BLaER1 (cell line): ENCODE data around the gene SUPT20HL1.
"Not testable (repeated sequence)": the region's sequence is repeated elsewhere in the genome, so short reads cannot be mapped to it uniquely, and the experiment has no call there.

Source experiments
- H3K27ac ChIP-seq: shearing (Covaris generic); formaldehyde crosslinking; 2 replicates; pipeline ENCODE4 v1.8.1; 2022
- H3K27me3 ChIP-seq: shearing (Covaris generic); formaldehyde crosslinking; 2 replicates; pipeline ENCODE4 v1.8.1; 2022
- H3K36me3 ChIP-seq: shearing (Covaris generic); formaldehyde crosslinking; 2 replicates; pipeline ENCODE4 v1.8.1; 2022
- H3K4me1 ChIP-seq: shearing (Covaris generic); formaldehyde crosslinking; 2 replicates; pipeline ENCODE4 v1.8.1; 2022
- H3K4me2 ChIP-seq: shearing (Covaris generic); formaldehyde crosslinking; 2 replicates; pipeline ENCODE4 v1.8.1; 2022
- H3K4me3 ChIP-seq: shearing (Covaris generic); formaldehyde crosslinking; 2 replicates; pipeline ENCODE4 v1.8.1; 2022
- H3K9ac ChIP-seq: shearing (Covaris generic); formaldehyde crosslinking; 2 replicates; pipeline ENCODE4 v1.8.1; 2022
- H3K9me3 ChIP-seq: shearing (Covaris generic); formaldehyde crosslinking; 2 replicates; pipeline ENCODE4 v1.8.1; 2022
- H4K20me1 ChIP-seq: shearing (Covaris generic); formaldehyde crosslinking; 2 replicates; pipeline ENCODE4 v1.8.1; 2022
- Cebpa-rat ChIP-seq: shearing (Covaris generic); IDR thresholded peaks from 2 replicates; pipeline ENCODE4 v1.8.1; 2022

SUPT20HL1 gene

DNA sequence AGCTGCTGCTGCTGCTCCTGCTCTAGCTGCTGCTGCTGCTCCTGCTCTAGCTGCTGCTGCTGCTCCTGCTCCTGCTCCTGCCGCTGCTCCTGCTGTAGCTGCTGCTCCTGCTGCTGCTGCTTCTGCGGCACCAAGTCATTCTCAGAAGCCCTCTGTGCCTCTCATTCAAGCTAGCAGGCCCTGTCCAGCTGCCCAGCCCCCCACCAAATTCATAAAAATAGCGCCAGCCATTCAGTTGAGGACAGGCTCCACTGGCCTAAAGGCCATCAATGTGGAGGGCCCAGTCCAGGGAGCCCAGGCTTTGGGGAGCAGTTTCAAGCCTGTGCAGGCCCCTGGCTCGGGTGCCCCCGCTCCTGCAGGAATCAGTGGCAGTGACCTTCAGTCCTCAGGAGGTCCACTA, 3.9 kb downstream of the SUPT20HL1 start:
- Histone ChIP-seq H3K4me3 (no peak overlapping the region), H3K27me3 (no peaks in the 10 kb centered on the region), H3K9ac (no peak overlapping the region), H3K9me3 (no peaks in the 10 kb centered on the region), H3K4me1 (no peaks in the 10 kb centered on the region), H3K36me3 (no peaks in the 10 kb centered on the region), H4K20me1 (no peaks in the 10 kb centered on the region), H3K4me2 (no peak overlapping the region), H3K27ac (no peak overlapping the region)
- TF ChIP-seq Cebpa-rat: no peak

DNA sequence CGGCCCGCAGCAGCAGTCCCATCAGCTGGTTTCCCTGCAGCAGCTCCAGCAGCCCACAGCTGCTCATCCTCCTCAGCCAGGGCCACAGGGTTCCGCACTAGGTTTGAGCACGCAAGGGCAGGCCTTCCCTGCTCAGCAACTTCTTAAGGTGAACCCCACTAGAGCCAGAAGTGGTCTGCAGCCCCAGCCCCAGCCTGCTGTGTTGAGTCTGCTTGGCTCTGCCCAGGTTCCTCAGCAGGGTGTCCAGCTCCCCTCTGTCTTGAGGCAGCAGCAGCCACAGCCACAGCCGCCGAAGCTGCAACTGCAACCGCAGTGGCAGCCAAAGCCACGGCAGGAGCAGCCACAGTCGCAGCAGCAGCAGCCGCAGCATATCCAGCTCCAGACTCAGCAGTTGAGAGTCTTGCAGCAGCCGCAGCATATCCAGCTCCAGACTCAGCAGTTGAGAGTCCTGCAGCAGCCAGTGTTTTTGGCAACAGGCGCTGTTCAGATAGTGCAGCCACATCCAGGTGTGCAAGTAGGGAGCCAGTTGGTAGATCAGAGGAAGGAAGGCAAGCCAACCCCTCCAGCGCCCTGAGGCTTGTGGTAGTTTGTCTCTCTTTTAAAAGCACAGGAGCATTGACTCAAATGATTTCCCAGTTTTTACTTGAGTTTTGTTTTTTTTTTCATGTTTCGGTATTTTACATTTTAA, 4.6 kb downstream of the SUPT20HL1 start:
- H3K36me3 ChIP-seq: no peaks in the 10 kb centered on the region
- no peaks in the 10 kb centered on the region for H3K9me3 ChIP-seq

DNA sequence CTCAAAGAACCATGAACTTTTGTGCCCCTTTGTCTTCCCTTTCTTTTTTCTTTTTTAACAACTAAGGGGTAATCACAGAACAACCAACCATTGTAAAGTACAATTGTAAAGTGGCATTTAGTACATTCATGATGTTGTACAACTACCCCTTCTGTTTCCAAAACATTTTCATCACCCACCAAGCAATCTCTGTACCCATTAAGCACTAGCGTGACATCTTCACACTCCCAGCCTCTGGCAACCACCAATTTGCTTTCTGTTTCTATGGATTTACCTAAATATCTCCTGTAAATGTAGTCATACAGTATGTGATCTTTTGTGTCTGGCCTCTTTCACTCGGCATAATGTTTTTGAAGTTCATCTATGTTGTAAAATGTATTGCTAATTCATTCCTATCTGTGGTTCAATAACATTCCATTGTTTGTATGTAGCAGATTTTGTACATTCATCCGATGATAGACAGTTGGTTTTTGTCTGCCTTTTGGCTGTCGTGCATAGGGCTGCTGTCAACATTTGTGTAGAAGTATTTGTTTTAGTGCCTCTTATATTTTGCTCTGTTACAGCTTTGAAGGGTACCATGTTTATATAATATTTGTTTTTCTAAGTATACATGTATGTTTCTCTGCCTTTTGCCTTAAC, 6.4 kb downstream of the SUPT20HL1 start:
- not testable (repeated sequence) for H3K27me3 ChIP-seq, H3K4me2 ChIP-seq, H3K4me3 ChIP-seq, H4K20me1 ChIP-seq, H3K36me3 ChIP-seq, H3K9me3 ChIP-seq, H3K27ac ChIP-seq, H3K4me1 ChIP-seq, H3K9ac ChIP-seq

More for the DNA sequence above, 4.6 kb downstream of the SUPT20HL1 start:
- no peak for TF ChIP-seq Cebpa-rat
- Histone ChIP-seq H3K27ac (no peak overlapping the region), H3K4me3 (no peak overlapping the region), H3K27me3 (no peaks in the 10 kb centered on the region), H3K9ac (no peak overlapping the region), H3K4me1 (no peaks in the 10 kb centered on the region), H4K20me1 (no peaks in the 10 kb centered on the region), H3K4me2 (no peak overlapping the region)

DNA sequence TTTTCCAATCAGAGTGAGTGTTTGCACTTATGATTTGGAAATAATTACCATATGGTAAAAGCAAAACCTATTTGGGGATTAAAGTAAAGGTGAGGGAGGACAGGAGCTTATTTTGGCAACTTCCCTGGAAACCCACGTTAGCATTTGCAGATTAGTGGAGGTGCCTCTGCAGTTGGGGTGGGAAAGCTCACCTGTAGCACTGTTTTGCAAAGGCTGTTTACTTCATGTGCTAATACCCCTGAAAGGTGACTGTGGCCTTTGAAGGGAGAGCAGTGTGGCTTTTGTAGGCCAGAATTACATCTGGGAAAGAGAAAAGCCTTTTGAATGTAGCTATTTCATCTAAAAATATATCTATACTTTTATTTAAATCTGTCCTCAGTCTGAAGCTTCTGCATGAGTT, 9.4 kb downstream of the SUPT20HL1 start:
- Histone ChIP-seq H3K4me2 (no peak overlapping the region), H3K9me3 (no peaks in the 10 kb centered on the region), H3K4me3 (no peak overlapping the region), H3K4me1 (no peaks in the 10 kb centered on the region), H3K27ac (no peak overlapping the region), H3K9ac (no peak overlapping the region), H3K36me3 (no peaks in the 10 kb centered on the region), H3K27me3 (no peaks in the 10 kb centered on the region), H4K20me1 (no peaks in the 10 kb centered on the region)
- no peak for TF ChIP-seq Cebpa-rat

DNA sequence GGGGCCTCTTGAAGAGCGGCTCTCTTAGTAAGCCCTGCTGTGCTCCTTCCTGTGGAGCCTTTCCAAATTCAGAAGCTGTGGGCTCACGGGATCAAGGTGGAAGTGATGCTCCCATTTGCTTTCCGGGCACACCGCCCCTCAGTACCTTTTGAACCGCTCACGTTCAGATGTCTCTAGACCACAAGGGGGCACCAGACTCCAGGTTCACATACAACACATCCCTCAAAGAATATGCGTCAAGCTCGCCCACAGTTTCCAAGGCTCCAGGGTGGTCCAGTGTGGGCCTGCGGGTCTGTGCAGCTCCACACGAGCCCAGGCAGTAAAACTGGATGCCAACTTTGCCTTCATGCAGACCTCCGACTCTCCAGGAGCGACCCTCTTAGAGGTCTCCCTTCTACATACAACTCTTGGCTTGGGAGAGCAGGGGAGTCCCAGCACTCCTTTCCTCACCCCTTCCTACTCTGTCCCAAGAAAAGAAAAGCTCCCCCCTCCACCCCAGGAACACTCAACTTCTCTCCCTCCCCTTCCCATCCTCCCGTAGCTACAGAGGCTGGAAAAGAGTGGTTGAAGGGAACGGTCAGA, 11.0 kb downstream of the SUPT20HL1 start:
- no peak overlapping the region for H3K4me3 ChIP-seq
- TF ChIP-seq Cebpa-rat: no peak

DNA sequence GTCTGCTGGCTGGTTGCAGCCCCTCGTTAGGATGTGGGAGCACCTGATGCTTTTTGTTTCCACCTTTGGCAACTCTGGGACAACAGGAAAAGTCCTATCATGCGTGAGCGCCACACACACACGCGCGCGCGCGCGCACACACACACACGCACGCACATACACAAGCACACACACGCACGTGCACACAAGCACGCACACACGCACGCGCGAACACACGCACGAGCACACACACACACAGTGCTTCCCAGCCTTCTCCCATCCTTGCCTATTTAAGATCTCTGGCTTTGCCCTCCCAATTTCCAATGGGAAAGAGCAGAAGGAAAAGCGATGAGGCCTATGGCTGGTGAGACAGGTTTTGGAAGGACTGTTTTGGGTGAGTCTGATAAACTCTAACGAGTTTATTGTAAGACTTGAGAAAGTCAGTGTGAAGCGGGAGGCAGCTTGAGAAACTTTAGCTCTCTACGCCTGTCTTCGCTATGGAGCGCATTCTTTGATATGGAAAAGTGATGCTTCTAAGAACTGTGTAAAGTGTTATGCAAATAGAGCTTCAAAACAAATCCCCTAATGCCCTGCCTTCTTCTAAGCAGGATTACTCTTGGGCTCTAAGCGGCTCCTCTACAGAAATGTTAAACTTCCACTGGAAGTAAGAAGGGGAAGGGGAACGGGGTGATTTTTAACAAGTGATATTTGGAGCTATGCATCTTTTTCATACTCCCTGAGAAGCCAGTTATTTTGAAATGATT, 11.8 kb downstream of the SUPT20HL1 start:
- no peak for TF ChIP-seq Cebpa-rat
- H3K4me2 ChIP-seq: no peak overlapping the region
- H3K9me3 ChIP-seq: no peaks in the 10 kb centered on the region
- H3K9ac ChIP-seq: no peak overlapping the region
- H3K27me3 ChIP-seq: no peaks in the 10 kb centered on the region
- no peaks in the 10 kb centered on the region for H3K4me1 ChIP-seq
- H4K20me1 ChIP-seq: no peaks in the 10 kb centered on the region
- no peaks in the 10 kb centered on the region for H3K36me3 ChIP-seq
- H3K4me3 ChIP-seq: no peak overlapping the region
- no peak overlapping the region for H3K27ac ChIP-seq

More for the DNA sequence above, 11.0 kb downstream of the SUPT20HL1 start:
- Histone ChIP-seq H3K4me1 (no peaks in the 10 kb centered on the region), H3K9me3 (no peaks in the 10 kb centered on the region), H4K20me1 (no peaks in the 10 kb centered on the region), H3K27ac (no peak overlapping the region), H3K9ac (no peak overlapping the region), H3K4me2 (no peak overlapping the region), H3K36me3 (no peaks in the 10 kb centered on the region), H3K27me3 (no peaks in the 10 kb centered on the region)

DNA sequence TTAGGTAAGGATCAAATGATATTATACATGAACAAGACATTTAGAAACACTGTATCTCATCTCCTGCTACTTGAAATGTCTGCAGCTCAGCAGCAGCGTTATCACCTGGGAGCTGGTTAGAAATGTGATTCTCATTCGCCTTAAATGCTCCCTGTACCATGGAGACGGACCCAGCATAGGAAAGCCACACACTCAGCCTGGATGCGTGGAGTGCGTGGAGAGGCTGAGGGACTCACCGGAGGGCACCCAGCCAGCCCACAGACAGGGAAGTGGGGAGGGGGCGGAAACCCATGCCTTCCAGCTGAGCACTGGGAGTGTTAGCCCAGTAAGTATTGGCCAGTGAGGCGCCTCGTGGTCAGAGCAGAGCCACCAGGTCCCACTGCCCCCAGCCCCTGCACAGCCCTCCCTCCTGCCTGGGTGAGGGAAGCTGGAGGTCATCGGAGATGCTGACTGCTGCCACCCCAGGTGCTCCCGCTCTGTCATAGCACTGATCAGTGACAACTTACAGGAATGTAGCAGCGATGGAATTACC, 15.2 kb downstream of the SUPT20HL1 start:
- no peaks in the 10 kb centered on the region for H3K4me1 ChIP-seq
- no peak overlapping the region for H3K27ac ChIP-seq
- H3K27me3 ChIP-seq: no peaks in the 10 kb centered on the region
- no peak overlapping the region for H3K9ac ChIP-seq
- no peaks in the 10 kb centered on the region for H3K36me3 ChIP-seq
- no peak overlapping the region for H3K4me3 ChIP-seq
- no peak for TF ChIP-seq Cebpa-rat
- no peaks in the 10 kb centered on the region for H4K20me1 ChIP-seq
- H3K4me2 ChIP-seq: no peak overlapping the region
- no peaks in the 10 kb centered on the region for H3K9me3 ChIP-seq

DNA sequence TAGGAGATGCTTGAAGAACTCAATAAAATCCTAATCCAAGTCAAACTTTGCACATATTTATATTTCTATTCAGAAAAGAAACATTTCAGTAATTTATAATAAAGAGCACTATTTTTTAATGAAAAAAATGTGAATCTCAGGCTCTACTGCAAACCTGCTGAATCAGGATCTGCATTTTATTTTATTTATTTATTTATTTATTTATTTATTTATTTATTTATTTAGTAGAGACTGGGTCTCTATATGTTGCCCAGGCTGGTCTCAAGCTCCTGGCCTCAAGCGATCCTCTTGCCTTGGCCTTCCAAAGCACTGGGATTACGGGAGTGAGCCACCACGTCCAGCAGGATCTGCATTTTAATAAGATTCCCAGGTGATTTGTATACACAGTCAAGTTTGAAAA, 16.0 kb downstream of the SUPT20HL1 start:
- Histone ChIP-seq H4K20me1 (no peaks in the 10 kb centered on the region), H3K9me3 (no peaks in the 10 kb centered on the region), H3K4me2 (no peak overlapping the region), H3K27me3 (no peaks in the 10 kb centered on the region), H3K36me3 (no peaks in the 10 kb centered on the region), H3K4me3 (no peak overlapping the region), H3K27ac (no peak overlapping the region), H3K4me1 (no peaks in the 10 kb centered on the region), H3K9ac (no peak overlapping the region)
- no peak for TF ChIP-seq Cebpa-rat

DNA sequence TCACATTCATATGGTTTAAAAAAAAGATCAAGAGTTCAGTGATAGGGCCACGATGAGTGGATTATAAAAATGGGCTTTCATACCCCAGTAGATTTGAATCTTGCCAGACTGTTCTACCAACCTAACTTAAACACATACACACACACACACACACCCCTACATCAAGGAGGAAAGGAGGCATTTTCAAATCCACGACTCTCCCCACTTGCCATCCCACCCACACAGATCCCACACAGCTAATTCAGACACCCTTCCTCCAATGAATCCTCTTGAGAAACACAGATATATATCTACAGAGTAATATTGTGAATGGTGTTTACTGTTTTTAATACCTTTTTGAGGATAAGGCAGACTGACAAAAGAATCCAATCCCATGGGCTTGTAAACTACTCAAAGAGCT, 16.8 kb downstream of the SUPT20HL1 start:
- Histone ChIP-seq H3K27ac (no peak overlapping the region), H3K4me1 (no peaks in the 10 kb centered on the region), H4K20me1 (no peaks in the 10 kb centered on the region), H3K27me3 (no peaks in the 10 kb centered on the region), H3K9me3 (no peaks in the 10 kb centered on the region), H3K4me3 (no peak overlapping the region), H3K4me2 (no peak overlapping the region), H3K9ac (no peak overlapping the region), H3K36me3 (no peaks in the 10 kb centered on the region)
- TF ChIP-seq Cebpa-rat: no peak
